Panc1 (cell line): ENCODE data around the gene TRAPPC12. TPM values are rescaled to one million over a fixed set of nuclear protein-coding genes. Genes with fewer than 3 reads are reported as not detected.
A peak's percentile ranks its signal among the peaks of the same experiment; 100 is the strongest.
"Not testable (repeated sequence)": the region's sequence is repeated elsewhere in the genome, so short reads cannot be mapped to it uniquely, and the experiment has no call there.

Experiments
- ATAC-seq: fragments of 200-7000 bp; cut with Tn5 transposase; 2 replicates; pipeline ENCODE4 v1.9.1; 2020; ENCODE audit warnings: mild to moderate bottlenecking, moderate library complexity
- BruUV-seq: library from RNA; stranded (reverse); fragments of 400-500 nt; replicated peaks from 2 replicates; lab custom pipeline; 2021; lab: Mats Ljungman, UMichigan
- CTCF ChIA-PET: fragments of 300-600 bp; sonication (Branson Sonifier 250); formaldehyde crosslinking; loops from one replicate; lab custom pipeline; 2022; ENCODE audit warnings: antibody characterized with exemption; lab: Charles Lee
- POLR2A ChIA-PET: fragments of 300-600 bp; sonication (Branson Sonifier 250); formaldehyde crosslinking; loops from one replicate; lab custom pipeline; 2022; ENCODE audit warnings: antibody characterized with exemption; lab: Charles Lee
- DNase-seq: peaks from one replicate; pipeline ENCODE4 v3.0.0-alpha.2; 2010; ENCODE audit warnings: low read depth, low spot score
- H3K27ac ChIP-seq: 2 replicates; pipeline ENCODE4 v1.5.1; 2011; ENCODE audit warnings: mild to moderate bottlenecking, low read length, inconsistent platforms
- H3K27me3 ChIP-seq: fragments of 200-500 bp; sonication (Bioruptor generic); 2 replicates; pipeline ENCODE4 v1.6.0; 2014; ENCODE audit warnings: low read length, inconsistent platforms; ENCODE audit not compliant: control insufficient read depth, insufficient read depth
- H3K36me3 ChIP-seq: fragments of 200-500 bp; sonication (Bioruptor generic); 2 replicates; pipeline ENCODE4 v1.5.1; 2014; ENCODE audit warnings: inconsistent platforms, mild to moderate bottlenecking, low read length, moderate library complexity; ENCODE audit not compliant: control insufficient read depth, insufficient read depth
- H3K4me1 ChIP-seq: 2 replicates; pipeline ENCODE4 v1.5.1; 2011; ENCODE audit warnings: inconsistent platforms, mild to moderate bottlenecking, low read length, moderate library complexity; ENCODE audit not compliant: control insufficient read depth, insufficient read depth
- H3K4me3 ChIP-seq, 2 experiments: 2 replicates each; pipeline ENCODE4 v1.5.1; 2011 to 2012; ENCODE audit warnings: low read depth in 2 of 2, low read length in 2 of 2, mild to moderate bottlenecking in 2 of 2, inconsistent platforms in 1 of 2, moderate library complexity in 1 of 2
- H3K9me3 ChIP-seq: fragments of 200-500 bp; sonication (Bioruptor generic); 2 replicates; pipeline ENCODE4 v1.5.1; 2014; ENCODE audit warnings: low read depth, mild to moderate bottlenecking, inconsistent platforms, low read length, moderate library complexity; ENCODE audit not compliant: control insufficient read depth, insufficient read depth
- POLR2AphosphoS5 ChIP-seq: IDR thresholded peaks from 2 replicates; pipeline ENCODE4 v1.6.1; 2012; ENCODE audit warnings: mild to moderate bottlenecking, low read depth, low read length, moderate library complexity
- SIN3A ChIP-seq: IDR thresholded peaks from 2 replicates; pipeline ENCODE4 v1.6.1; 2012; ENCODE audit warnings: low read depth, mild to moderate bottlenecking, low read length, moderate library complexity, borderline replicate concordance; ENCODE audit not compliant: insufficient read depth
- TCF7L2 ChIP-seq: IDR thresholded peaks from 2 replicates; pipeline ENCODE4 v1.6.1; 2011; ENCODE audit warnings: mild to moderate bottlenecking, low read depth, low read length, inconsistent platforms
- in situ Hi-C: cut with HindIII; loops from 2 replicates; pipeline ENCODE4 v1.10.0; 2016; ENCODE audit warnings: low sequenced_read_pairs, low pct_unique_long_range_greater_than_20kb
- intact Hi-C: fragments of 100-400 bp; cut with micrococcal nuclease; formaldehyde crosslinking; loops from one replicate; pipeline ENCODE4 v1.10.0; 2022; ENCODE audit not compliant: unreplicated experiment
- total RNA-seq: library from RNA; stranded (reverse); gene quantifications from one replicate; pipeline ENCODE4 v1.2.1, GENCODE V29; 2021; ENCODE audit not compliant: unreplicated experiment
- TF ChIP-seq, protein P1 (sequence below): fragments of 450-650 bp; IDR thresholded peaks from 2 replicates; pipeline ENCODE4 v1.5.1; 2017; ENCODE audit warnings: mild to moderate bottlenecking
- TF ChIP-seq, protein P2 (sequence below), 2 experiments: IDR thresholded peaks; 2 replicates each; pipeline ENCODE4 v1.6.1; 2011 to 2012; ENCODE audit warnings: low read depth in 2 of 2, control low read depth in 1 of 2, low read length in 1 of 2, mild to moderate bottlenecking in 1 of 2, moderate library complexity in 1 of 2; ENCODE audit not compliant: insufficient read depth in 1 of 2

Gene TRAPPC12
- total RNA-seq, 1 experiment from 2014 or later: 78.7 TPM

DNA sequence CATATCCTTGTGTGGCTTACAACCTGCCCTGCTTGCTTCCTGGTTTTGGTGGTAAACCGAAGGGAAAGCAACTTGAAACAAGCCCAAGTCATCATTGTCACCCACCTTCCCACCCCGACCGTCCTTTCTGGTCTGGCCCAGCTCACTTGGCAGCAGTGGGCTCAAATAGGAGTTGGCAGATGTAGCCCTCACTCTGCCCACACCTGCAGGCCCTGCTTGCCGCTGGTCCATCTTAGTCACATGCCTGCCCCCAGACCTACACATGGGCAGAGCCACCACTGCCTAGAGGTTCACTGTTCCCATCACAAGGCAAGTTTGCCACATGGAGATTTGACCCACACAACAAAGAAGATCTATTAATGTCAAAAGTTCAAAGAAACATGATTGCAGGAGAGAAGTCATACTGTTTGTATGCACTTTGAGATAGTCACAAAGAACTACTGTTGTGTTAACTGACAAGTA is 11.2 kb upstream of the TRAPPC12 start:
- no peaks in the 10 kb centered on the region for H3K27me3 ChIP-seq
- POLR2A ChIA-PET: no interaction called here
- in situ Hi-C loops: no loop called here
- no peak overlapping the region for H3K27ac ChIP-seq
- no peaks in the 10 kb centered on the region for H3K9me3 ChIP-seq
- DNase-seq: no peak
- no peaks in the 10 kb centered on the region for H3K36me3 ChIP-seq
- CTCF ChIA-PET: no interaction called here
- intact Hi-C loops: no loop called here
- no TSS peak for BruUV-seq
- H3K4me3 ChIP-seq: no peak overlapping the region
- no peak for ATAC-seq
- H3K4me1 ChIP-seq: no peaks in the 10 kb centered on the region
- TF ChIP-seq, protein P1, sequence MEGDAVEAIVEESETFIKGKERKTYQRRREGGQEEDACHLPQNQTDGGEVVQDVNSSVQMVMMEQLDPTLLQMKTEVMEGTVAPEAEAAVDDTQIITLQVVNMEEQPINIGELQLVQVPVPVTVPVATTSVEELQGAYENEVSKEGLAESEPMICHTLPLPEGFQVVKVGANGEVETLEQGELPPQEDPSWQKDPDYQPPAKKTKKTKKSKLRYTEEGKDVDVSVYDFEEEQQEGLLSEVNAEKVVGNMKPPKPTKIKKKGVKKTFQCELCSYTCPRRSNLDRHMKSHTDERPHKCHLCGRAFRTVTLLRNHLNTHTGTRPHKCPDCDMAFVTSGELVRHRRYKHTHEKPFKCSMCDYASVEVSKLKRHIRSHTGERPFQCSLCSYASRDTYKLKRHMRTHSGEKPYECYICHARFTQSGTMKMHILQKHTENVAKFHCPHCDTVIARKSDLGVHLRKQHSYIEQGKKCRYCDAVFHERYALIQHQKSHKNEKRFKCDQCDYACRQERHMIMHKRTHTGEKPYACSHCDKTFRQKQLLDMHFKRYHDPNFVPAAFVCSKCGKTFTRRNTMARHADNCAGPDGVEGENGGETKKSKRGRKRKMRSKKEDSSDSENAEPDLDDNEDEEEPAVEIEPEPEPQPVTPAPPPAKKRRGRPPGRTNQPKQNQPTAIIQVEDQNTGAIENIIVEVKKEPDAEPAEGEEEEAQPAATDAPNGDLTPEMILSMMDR: no peak
- TF ChIP-seq TCF7L2 (no peak), POLR2AphosphoS5 (no peak), SIN3A (no peak)
- TF ChIP-seq, protein P2, sequence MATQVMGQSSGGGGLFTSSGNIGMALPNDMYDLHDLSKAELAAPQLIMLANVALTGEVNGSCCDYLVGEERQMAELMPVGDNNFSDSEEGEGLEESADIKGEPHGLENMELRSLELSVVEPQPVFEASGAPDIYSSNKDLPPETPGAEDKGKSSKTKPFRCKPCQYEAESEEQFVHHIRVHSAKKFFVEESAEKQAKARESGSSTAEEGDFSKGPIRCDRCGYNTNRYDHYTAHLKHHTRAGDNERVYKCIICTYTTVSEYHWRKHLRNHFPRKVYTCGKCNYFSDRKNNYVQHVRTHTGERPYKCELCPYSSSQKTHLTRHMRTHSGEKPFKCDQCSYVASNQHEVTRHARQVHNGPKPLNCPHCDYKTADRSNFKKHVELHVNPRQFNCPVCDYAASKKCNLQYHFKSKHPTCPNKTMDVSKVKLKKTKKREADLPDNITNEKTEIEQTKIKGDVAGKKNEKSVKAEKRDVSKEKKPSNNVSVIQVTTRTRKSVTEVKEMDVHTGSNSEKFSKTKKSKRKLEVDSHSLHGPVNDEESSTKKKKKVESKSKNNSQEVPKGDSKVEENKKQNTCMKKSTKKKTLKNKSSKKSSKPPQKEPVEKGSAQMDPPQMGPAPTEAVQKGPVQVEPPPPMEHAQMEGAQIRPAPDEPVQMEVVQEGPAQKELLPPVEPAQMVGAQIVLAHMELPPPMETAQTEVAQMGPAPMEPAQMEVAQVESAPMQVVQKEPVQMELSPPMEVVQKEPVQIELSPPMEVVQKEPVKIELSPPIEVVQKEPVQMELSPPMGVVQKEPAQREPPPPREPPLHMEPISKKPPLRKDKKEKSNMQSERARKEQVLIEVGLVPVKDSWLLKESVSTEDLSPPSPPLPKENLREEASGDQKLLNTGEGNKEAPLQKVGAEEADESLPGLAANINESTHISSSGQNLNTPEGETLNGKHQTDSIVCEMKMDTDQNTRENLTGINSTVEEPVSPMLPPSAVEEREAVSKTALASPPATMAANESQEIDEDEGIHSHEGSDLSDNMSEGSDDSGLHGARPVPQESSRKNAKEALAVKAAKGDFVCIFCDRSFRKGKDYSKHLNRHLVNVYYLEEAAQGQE (IDR thresholded peaks at IDR 0.05; ENCODE audit: insufficient read depth in 1 of 2, low read depth in 2 of 2, low read length in 1 of 2): no peak

DNA sequence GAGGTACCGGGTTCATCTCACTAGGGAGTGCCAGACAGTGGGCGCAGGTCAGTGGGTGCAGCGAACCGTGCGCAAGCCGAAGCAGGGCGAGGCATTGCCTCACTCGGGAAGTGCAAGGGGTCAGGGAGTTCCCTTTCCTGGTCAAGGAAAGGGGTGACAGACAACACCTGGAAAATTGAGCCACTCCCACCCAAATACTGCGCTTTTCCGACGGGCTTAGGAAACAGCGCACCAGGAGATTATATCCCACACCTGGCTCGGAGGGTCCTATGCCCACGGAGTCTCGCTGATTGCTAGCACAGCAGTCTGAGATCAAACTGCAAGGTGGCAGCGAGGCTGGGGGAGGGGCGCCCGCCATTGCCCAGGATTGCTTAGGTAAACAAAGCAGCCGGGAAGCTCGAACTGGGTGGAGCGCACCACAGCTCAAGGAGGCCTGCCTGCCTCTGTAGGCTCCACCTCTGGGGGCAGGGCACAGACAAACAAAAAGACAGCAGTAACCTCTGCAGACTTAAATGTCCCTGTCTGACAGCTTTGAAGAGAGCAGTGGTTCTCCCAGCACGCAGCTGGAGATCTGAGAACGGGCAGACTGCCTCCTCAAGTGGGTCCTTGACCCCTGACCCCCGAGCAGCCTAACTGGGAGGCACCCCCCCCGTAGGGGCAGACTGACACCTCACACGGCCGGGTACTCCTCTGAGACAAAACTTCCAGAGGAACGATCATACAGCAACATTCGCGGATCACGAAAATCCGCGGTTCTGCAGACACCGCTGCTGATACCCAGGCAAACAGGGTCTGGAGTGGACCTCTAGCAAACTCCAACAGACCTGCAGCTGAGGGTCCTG is 9.9 kb upstream of the TRAPPC12 start:
- H3K4me1 ChIP-seq, H3K4me3 ChIP-seq, H3K27me3 ChIP-seq, H3K27ac ChIP-seq, DNase-seq, H3K36me3 ChIP-seq, POLR2A ChIA-PET, ATAC-seq, in situ Hi-C loops, BruUV-seq, H3K9me3 ChIP-seq, CTCF ChIA-PET, intact Hi-C loops: not testable (repeated sequence)

DNA sequence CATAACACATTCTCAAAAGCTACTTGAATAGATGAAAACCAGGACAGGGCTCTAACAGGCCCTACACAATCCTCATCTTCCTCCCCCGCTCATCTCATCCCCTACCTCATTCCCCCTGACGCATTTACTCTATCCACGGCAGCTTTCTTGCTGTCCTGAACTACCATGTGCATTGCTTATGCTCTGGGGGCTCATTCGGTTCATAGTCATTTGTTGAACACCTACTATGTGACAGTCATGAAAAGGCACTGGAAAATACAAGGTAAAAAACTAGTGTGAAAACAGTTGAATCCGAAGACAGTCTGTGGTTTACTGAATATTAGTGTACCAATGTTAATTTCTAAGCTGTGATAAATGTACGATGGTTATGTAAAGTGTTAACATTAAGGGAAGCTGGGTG is 2.7 kb upstream of the TRAPPC12 start:
- ChIA-PET POLR2A (no interaction called here), CTCF (no interaction called here)
- no peaks in the 10 kb centered on the region for H3K9me3 ChIP-seq
- H3K27ac ChIP-seq: peak overlapping the region; percentile 98
- TF ChIP-seq, protein P1: no peak
- TF ChIP-seq TCF7L2 (no peak), POLR2AphosphoS5 (no peak), SIN3A (no peak)
- TF ChIP-seq, protein P2 (IDR thresholded peaks at IDR 0.05; ENCODE audit: insufficient read depth in 1 of 2, low read depth in 2 of 2, low read length in 1 of 2): no peak
- in situ Hi-C loops: no loop called here
- peak overlapping the region; percentile 69 to 98 for H3K4me3 ChIP-seq
- peaks cover 18% of the 10 kb centered on the region for H3K4me1 ChIP-seq
- ATAC-seq: no peak
- intact Hi-C loops: no loop called here
- no TSS peak for BruUV-seq
- H3K27me3 ChIP-seq: no peaks in the 10 kb centered on the region
- DNase-seq: no peak
- peaks cover 17% of the 10 kb centered on the region for H3K36me3 ChIP-seq
